Glutamatergic neuron (in vitro differentiated cells): Measurements from ENCODE around the gene ZNF648. TPM values are rescaled to one million over a fixed set of nuclear protein-coding genes. Genes with fewer than 3 reads are reported as not detected.

ENCODE experiments used
- DNase-seq: peaks from one replicate; pipeline ENCODE4 v3.0.0; 2022
- H3K27ac Mint-ChIP-seq: one replicate; pipeline ENCODE4 v1.8.0; 2020; ENCODE audit warnings: mild to moderate bottlenecking, mixed read lengths, inconsistent platforms; ENCODE audit not compliant: unreplicated experiment
- H3K27me3 Mint-ChIP-seq: one replicate; pipeline ENCODE4 v1.8.0; 2020; ENCODE audit warnings: mild to moderate bottlenecking, moderate library complexity, mixed read lengths, inconsistent platforms; ENCODE audit not compliant: unreplicated experiment
- H3K36me3 Mint-ChIP-seq: one replicate; pipeline ENCODE4 v1.8.0; 2020; ENCODE audit warnings: mild to moderate bottlenecking, mixed read lengths, inconsistent platforms; ENCODE audit not compliant: unreplicated experiment
- H3K4me1 Mint-ChIP-seq: one replicate; pipeline ENCODE4 v1.8.0; 2020; ENCODE audit warnings: mild to moderate bottlenecking, low read depth, mixed read lengths, inconsistent platforms; ENCODE audit not compliant: unreplicated experiment
- H3K4me3 Mint-ChIP-seq: one replicate; pipeline ENCODE4 v1.8.0; 2020; ENCODE audit warnings: mild to moderate bottlenecking, mixed read lengths, inconsistent platforms; ENCODE audit not compliant: unreplicated experiment
- H3K9me3 Mint-ChIP-seq: one replicate; pipeline ENCODE4 v1.8.0; 2020; ENCODE audit warnings: mild to moderate bottlenecking, moderate library complexity, mixed read lengths, inconsistent platforms; ENCODE audit not compliant: unreplicated experiment
- CTCF ChIP-seq: fragments of 200-600 bp; sonication (generic); IDR thresholded peaks from one replicate; pipeline ENCODE4 v1.5.0; 2021; ENCODE audit not compliant: partially characterized antibody, unreplicated experiment
- total RNA-seq: library from RNA; stranded (reverse); fragmentation: NEBNext Ultra II Directional; extraction: Animal tissue kit (Norgen Biotek cat#: 25700); gene quantifications from one replicate; pipeline ENCODE4 v1.2.1, GENCODE V29; 2021; ENCODE audit not compliant: unreplicated experiment

The ZNF648 gene
- total RNA-seq, 1 donor from 2014 or later: not detected

GRCh38 chr1:182066934-182067333 lies 5.4 kb upstream of the ZNF648 start:
- no peaks in the 10 kb centered on the region for H3K27me3 Mint-ChIP-seq
- no peak overlapping the region for H3K27ac Mint-ChIP-seq
- TF ChIP-seq CTCF: no peak
- no peaks in the 10 kb centered on the region for H3K4me1 Mint-ChIP-seq
- H3K36me3 Mint-ChIP-seq: peaks cover 10% of the 10 kb centered on the region
- DNase-seq: no peak
- no peak overlapping the region for H3K4me3 Mint-ChIP-seq
- H3K9me3 Mint-ChIP-seq: peaks cover 2% of the 10 kb centered on the region

- no peaks in the 10 kb centered on the region for H3K4me1 Mint-ChIP-seq
- no peak for TF ChIP-seq CTCF
- H3K9me3 Mint-ChIP-seq: peaks cover 4% of the 10 kb centered on the region
- H3K27ac Mint-ChIP-seq: no peak overlapping the region
- DNase-seq: no peak
- no peak overlapping the region for H3K4me3 Mint-ChIP-seq
- peaks cover 3% of the 10 kb centered on the region for H3K27me3 Mint-ChIP-seq
- H3K36me3 Mint-ChIP-seq: peaks cover 10% of the 10 kb centered on the region
Observed at GRCh38 chr1:182065126-182065845, 3.8 kb upstream of the ZNF648 start.

- no peak overlapping the region for H3K27ac Mint-ChIP-seq
- H3K36me3 Mint-ChIP-seq: peaks cover 10% of the 10 kb centered on the region
Observed at GRCh38 chr1:182064611-182065010, 3.1 kb upstream of the ZNF648 start.

GRCh38 chr1:182062223-182062622 lies 711 bp upstream of the ZNF648 start:
- H3K27ac Mint-ChIP-seq: no peak overlapping the region
- peaks cover 10% of the 10 kb centered on the region for H3K27me3 Mint-ChIP-seq
- DNase-seq: no peak
- H3K4me1 Mint-ChIP-seq: peaks cover 4% of the 10 kb centered on the region
- TF ChIP-seq CTCF: no peak
- peaks cover 16% of the 10 kb centered on the region for H3K36me3 Mint-ChIP-seq
- peaks cover 6% of the 10 kb centered on the region for H3K9me3 Mint-ChIP-seq
- H3K4me3 Mint-ChIP-seq: no peak overlapping the region

More at GRCh38 chr1:182064611-182065010, 3.1 kb upstream of the ZNF648 start:
- H3K9me3 Mint-ChIP-seq: peaks cover 4% of the 10 kb centered on the region
- no peaks in the 10 kb centered on the region for H3K4me1 Mint-ChIP-seq
- peaks cover 3% of the 10 kb centered on the region for H3K27me3 Mint-ChIP-seq
- TF ChIP-seq CTCF: no peak
- no peak for DNase-seq
- no peak overlapping the region for H3K4me3 Mint-ChIP-seq

- Mint-ChIP-seq H3K27me3 (peaks cover 17% of the 10 kb centered on the region), H3K4me1 (peaks cover 4% of the 10 kb centered on the region), H3K4me3 (no peak overlapping the region), H3K9me3 (peaks cover 12% of the 10 kb centered on the region), H3K27ac (no peak overlapping the region), H3K36me3 (peaks cover 16% of the 10 kb centered on the region)
- DNase-seq: no peak
- TF ChIP-seq CTCF: no peak
Observed at GRCh38 chr1:182060877-182061276, 635 bp downstream of the ZNF648 start.
